ENCODE results near the gene NLRP11. TPM values are rescaled to one million over a fixed set of nuclear protein-coding genes. Genes with fewer than 3 reads are reported as not detected.

NLRP11 gene
- total RNA-seq, 1 experiment from 2014 or later: not detected

GRCh38 chr19:55832676-55833075 is 877 bp upstream of the NLRP11 start:
- DNase-seq: no peak
- intact Hi-C loops (cut with micrococcal nuclease; ENCODE audit: unreplicated experiment): no loop called here
- Mint-ChIP-seq H3K4me1 (ENCODE audit: low read depth, unreplicated experiment) (no peaks in the 10 kb centered on the region), H3K27me3 (ENCODE audit: unreplicated experiment) (no peaks in the 10 kb centered on the region), H3K36me3 (ENCODE audit: insufficient read depth, unreplicated experiment) (no peaks in the 10 kb centered on the region), H3K27ac (ENCODE audit: unreplicated experiment) (no peak overlapping the region), H3K4me3 (ENCODE audit: low read depth, unreplicated experiment) (no peak overlapping the region), H3K9me3 (ENCODE audit: low read depth, unreplicated experiment) (peaks cover 2% of the 10 kb centered on the region)
- no TSS peak for BruUV-seq (replicated peaks)
- CTCF ChIA-PET: interaction anchor here (0.6 kb wide), 1 partner anchor 630 kb away, joined by 3 read pairs; no protein-coding TSS in a partner anchor
- TF ChIP-seq CTCF (IDR thresholded peaks at IDR 0.05; ENCODE audit: unreplicated experiment): no peak

GRCh38 chr19:55830656-55831055 is 1.1 kb downstream of the NLRP11 start:
- CTCF ChIA-PET: no interaction called here
- no peaks in the 10 kb centered on the region for H3K27me3 Mint-ChIP-seq (ENCODE audit: unreplicated experiment)
- H3K27ac Mint-ChIP-seq (ENCODE audit: unreplicated experiment): no peak overlapping the region
- no peak for DNase-seq
- H3K4me1 Mint-ChIP-seq (ENCODE audit: low read depth, unreplicated experiment): no peaks in the 10 kb centered on the region
- no peak for TF ChIP-seq CTCF (IDR thresholded peaks at IDR 0.05; ENCODE audit: unreplicated experiment)
- no peak overlapping the region for H3K4me3 Mint-ChIP-seq (ENCODE audit: low read depth, unreplicated experiment)
- no TSS peak for BruUV-seq (replicated peaks)
- intact Hi-C loops (cut with micrococcal nuclease; ENCODE audit: unreplicated experiment): no loop called here
- no peaks in the 10 kb centered on the region for H3K36me3 Mint-ChIP-seq (ENCODE audit: insufficient read depth, unreplicated experiment)
- no peaks in the 10 kb centered on the region for H3K9me3 Mint-ChIP-seq (ENCODE audit: low read depth, unreplicated experiment)

- H3K9me3 Mint-ChIP-seq (ENCODE audit: low read depth, unreplicated experiment): peaks cover 7% of the 10 kb centered on the region
- no peak for DNase-seq
- intact Hi-C loops (cut with micrococcal nuclease; ENCODE audit: unreplicated experiment): no loop called here
- H3K27ac Mint-ChIP-seq (ENCODE audit: unreplicated experiment): no peak overlapping the region
- no peak for TF ChIP-seq CTCF (IDR thresholded peaks at IDR 0.05; ENCODE audit: unreplicated experiment)
- H3K4me3 Mint-ChIP-seq (ENCODE audit: low read depth, unreplicated experiment): no peak overlapping the region
- peaks cover 25% of the 10 kb centered on the region for H3K27me3 Mint-ChIP-seq (ENCODE audit: unreplicated experiment)
- no TSS peak for BruUV-seq (replicated peaks)
- CTCF ChIA-PET: no interaction called here
- no peaks in the 10 kb centered on the region for H3K36me3 Mint-ChIP-seq (ENCODE audit: insufficient read depth, unreplicated experiment)
- H3K4me1 Mint-ChIP-seq (ENCODE audit: low read depth, unreplicated experiment): no peaks in the 10 kb centered on the region
Observed at GRCh38 chr19:55820037-55820436, 11.8 kb downstream of the NLRP11 start.

GRCh38 chr19:55813906-55814305 is 17.9 kb downstream of the NLRP11 start:
- H3K4me3 Mint-ChIP-seq (ENCODE audit: low read depth, unreplicated experiment): no peak overlapping the region
- no peaks in the 10 kb centered on the region for H3K36me3 Mint-ChIP-seq (ENCODE audit: insufficient read depth, unreplicated experiment)
- no peak for DNase-seq
- CTCF ChIA-PET: no interaction called here
- no TSS peak for BruUV-seq (replicated peaks)
- H3K27ac Mint-ChIP-seq (ENCODE audit: unreplicated experiment): no peak overlapping the region
- TF ChIP-seq CTCF (IDR thresholded peaks at IDR 0.05; ENCODE audit: unreplicated experiment): no peak
- H3K4me1 Mint-ChIP-seq (ENCODE audit: low read depth, unreplicated experiment): no peaks in the 10 kb centered on the region
- intact Hi-C loops (cut with micrococcal nuclease; ENCODE audit: unreplicated experiment): no loop called here
- H3K9me3 Mint-ChIP-seq (ENCODE audit: low read depth, unreplicated experiment): peaks cover 3% of the 10 kb centered on the region
- peaks cover 12% of the 10 kb centered on the region for H3K27me3 Mint-ChIP-seq (ENCODE audit: unreplicated experiment)

Measured in Calu3 (cell line).